Ecto neural progenitor cell (in vitro differentiated cells): Measurements from ENCODE around the gene CBFB.
A peak's percentile ranks its signal among the peaks of the same experiment; 100 is the strongest.

Source experiments
- DNase-seq: peaks from one replicate; pipeline ENCODE4 v3.0.0-alpha.2; 2018; ENCODE audit warnings: low spot score

CBFB gene

DNA sequence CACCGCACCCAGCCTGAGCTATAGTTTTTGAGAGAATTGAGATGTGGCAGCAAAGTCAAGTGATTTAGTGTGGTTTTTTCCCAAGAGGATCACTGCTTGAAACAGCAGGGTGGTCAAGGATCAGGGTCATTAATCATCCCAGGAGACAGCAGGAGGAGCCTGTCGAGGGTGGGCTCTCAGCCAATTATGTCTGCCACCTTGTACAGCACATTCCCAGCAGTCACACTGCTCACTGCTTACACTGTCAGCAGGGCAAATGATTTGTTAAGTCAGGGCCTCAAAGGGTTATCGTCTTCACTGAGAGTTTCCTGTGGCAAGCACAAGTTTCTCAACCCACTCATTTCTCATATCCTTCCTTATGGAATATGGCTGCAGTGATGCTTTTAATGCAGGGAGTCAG lies 108.7 kb downstream of the CBFB start:
- no peak for DNase-seq

DNA sequence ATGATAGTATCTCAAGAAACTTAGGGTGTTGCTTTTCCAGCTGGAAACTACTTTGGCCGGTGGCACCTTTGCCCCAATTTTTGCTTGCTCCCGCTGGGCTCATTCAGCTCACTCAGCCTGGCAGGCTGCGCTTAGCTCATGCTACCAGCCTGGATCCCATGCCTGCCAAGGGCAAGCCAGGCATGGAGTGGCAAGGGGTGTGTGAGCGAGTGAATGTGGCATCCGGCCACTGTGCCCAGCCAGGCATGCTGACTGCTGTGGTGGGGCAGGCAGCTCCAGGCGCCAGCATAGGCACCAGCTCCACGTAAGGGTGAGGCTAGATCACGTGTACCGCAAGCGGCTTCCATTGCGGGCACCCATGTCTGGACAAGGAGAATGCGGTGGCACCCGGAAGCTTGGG lies 112.4 kb downstream of the CBFB start:
- no peak for DNase-seq

DNA sequence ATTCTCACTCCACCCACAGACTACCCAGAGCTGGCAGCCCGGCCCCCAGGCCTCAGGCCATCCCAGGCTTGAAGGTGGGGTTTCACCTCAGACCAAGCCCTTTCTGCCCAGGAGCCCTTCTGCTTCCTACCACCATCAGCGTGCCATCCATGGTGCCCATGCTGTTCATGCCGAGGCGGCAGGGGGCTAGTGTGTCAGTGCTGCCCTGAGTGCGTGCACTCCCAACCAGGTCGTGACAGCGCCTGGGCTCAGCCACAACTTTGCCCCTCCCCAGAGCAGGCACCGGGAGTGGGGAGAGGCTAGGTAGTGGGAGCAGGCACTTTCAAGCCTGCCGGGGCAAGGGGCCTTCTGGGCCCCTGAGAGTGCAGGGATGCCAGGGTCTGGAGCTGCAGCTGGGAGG lies 113.4 kb downstream of the CBFB start:
- no peak for DNase-seq

DNA sequence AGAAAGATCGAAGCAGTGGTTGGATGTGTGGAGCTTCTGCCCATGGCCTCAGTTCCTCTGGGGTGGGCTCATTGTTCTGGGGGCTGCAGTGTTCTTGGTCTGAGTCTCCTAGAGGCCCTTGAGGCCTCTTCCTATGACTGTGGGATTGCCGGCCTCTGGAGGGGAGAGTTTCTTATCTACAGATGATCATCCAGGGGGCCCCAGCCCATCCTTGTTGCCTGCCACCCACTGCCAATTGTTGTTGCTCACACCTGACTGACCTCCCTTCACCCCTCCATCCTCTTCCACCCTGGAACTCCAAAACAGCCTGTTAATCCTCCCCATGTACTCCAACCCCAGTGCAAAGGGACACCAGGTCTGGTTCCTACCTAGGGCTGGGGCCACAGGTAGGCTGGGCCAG lies 116.0 kb downstream of the CBFB start:
- DNase-seq = no peak

DNA sequence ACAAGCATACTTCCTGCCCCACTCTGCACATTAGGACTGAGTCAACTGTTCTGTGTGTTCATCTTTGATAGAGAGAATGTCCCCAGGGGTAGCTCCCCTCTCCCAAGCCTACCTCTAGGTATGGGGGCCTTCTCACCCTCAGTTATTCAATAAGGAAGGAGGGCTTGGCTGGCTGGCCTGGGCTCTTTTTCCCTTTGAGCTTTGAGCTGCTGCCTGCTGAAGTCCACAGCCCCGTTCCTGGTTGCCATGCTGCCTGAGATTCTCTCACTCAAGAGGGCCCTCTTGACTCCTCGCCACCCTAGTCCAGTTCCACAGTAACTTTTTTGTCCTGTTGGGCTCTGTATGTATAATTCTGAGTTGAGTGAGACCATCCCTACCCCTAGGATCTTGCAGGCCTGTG lies 116.8 kb downstream of the CBFB start:
- no peak for DNase-seq

DNA sequence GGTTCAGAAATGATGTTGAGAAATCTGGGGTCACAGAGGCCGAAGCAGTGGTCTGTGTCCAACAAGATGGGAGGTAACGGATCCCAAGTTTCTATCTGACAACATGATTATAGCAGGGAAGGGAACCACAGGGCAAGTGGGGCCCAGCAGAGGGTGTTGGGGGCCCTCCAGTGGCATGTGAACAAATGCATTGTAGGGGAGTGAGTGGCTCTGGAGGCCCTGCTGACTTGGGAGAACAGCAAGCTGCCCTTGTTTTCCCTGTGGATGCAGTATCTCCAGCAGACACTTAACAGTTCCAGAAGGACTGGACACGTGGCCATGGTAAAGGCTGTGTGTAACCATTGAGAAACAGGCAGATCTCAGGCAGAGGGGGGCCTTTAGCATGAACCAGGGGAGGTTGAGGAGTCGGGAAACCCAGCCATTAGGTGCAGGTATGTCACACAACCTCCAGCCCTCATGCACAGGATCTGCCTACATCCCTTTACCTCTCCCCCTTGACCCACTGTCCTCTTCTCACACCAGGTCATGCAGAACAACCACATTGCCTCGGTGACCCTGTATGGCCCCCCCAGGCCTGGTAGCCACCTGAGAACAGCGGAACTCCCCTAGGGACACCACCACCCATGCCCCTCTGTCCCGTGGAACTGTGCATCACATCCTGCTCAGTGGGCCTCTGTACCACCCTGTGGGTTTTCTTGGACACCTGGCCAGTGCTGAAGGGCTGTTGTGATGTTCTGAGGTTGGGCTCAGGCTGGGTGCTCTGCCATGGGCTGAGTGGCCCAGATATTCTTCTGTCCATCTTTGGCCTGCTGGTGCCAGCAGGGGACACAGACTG lies 117.8 kb downstream of the CBFB start:
- no peak for DNase-seq

DNA sequence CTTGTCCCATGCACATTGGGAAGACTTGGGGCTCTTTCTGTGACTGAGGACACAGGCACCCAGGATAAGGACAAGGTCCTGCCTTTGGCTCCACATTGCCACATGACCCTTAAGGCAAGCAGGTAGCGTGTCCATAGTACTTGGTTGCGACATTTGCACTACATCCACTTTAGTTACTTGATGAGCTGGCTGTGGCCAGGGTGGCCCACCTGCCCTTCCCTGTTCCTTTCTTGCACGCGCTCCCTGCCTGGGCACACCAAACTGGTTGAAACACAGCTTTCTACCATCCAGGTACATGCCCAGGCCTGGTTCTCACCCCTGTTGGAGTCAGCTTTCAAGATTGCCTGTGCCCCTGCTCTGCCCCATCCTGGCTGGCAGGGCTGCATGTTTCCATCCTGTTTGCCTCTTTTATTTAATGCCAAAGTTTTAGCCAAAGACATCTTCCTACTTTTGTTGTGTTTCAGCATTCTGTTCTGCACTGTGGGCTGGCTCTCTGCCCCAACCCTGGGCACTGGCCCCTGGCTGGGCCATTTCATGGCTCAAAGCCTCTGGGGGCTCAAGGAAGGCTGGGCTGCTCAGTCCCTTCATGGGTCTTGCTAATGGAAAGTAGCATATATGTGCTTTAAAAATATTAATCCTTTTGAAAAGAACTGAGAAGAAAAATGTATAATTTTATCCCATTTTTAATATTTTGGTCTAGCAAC lies 118.6 kb downstream of the CBFB start:
- no peak for DNase-seq

DNA sequence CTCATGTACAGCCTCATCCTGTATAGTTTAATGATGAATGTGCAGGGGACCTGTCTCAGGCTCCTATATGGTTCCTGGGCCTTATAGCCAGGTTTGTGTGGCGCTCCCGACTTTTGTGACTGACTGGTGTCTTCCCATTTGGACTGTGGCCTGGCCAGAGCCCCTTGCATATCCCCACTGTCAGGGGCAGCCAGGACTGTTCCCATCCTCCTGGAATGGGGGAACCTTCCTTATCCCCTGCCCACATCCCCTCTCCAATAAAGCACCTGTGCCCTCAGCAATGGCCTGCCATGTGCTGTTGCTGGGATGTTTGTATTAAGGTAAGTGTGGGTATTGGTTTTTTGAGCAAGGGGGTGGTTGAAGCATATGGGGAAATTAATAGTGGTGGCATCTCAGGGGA lies 119.3 kb downstream of the CBFB start:
- no peak for DNase-seq

DNA sequence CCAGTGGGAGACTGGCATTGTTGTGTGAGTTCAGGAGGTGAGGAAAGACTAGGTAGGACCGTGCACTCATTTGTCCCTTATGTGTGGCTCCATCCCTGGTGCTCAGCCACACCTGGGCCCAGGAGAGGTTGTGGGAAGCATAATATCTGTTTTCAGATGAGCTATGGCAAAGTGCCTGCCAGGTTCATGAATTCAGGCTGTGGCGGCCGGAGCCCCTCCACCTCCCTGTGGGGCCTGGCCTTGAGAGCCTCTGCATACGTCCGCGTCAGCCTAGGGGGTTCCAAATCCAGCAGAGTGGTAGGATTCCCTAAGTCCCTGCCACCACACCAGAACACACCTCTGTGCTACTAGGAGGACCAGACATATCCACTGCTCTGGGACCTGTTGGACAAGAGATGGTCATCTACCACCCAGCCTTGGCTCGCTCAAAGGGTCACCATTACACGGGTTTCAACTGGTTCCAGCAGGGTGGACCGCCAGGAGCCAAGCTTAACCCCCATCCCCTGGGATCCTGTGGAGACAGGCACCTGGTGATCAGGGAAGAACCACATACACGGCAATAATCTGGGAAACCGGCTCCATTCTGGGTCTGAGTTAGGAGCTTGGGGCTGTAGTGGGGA lies 119.8 kb downstream of the CBFB start:
- DNase-seq = no peak

DNA sequence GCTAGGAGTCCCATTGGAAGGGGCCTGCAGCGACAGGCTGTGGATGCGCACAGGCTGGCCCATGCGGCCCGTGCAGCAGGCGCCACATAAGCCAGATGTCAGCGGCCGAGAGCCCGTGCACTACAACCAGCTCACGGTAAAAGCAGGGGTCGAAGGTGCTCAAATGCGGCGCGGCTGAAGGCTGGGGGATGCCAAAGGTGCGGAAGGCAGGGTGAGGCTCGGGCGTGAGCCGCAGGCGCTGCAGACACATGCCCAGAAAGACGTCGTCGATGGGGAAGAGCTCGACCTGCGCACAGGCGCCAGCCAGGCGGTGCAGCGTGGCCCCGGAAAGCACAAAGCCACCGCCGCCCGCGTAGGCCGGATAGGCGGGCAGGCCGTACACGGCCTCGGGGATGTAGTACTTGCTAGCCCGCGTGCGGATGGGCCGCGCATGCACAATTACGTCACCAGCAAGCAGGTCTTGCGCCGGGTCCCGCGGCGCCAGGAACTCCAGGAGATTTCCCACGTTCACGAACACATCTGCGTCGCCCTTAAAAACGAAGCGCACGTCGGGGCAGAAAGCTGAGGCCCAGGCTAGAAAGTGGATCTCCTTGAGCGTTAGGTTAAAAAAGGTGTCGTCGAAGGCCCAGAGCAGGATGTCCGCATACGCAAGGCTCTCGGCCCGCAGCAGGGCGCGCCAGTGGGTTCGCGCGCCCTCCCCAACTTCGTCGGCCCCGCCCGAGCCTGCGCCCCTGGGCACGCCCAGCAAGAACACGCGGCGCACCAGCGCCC lies 120.5 kb downstream of the CBFB start:
- no peak for DNase-seq

DNA sequence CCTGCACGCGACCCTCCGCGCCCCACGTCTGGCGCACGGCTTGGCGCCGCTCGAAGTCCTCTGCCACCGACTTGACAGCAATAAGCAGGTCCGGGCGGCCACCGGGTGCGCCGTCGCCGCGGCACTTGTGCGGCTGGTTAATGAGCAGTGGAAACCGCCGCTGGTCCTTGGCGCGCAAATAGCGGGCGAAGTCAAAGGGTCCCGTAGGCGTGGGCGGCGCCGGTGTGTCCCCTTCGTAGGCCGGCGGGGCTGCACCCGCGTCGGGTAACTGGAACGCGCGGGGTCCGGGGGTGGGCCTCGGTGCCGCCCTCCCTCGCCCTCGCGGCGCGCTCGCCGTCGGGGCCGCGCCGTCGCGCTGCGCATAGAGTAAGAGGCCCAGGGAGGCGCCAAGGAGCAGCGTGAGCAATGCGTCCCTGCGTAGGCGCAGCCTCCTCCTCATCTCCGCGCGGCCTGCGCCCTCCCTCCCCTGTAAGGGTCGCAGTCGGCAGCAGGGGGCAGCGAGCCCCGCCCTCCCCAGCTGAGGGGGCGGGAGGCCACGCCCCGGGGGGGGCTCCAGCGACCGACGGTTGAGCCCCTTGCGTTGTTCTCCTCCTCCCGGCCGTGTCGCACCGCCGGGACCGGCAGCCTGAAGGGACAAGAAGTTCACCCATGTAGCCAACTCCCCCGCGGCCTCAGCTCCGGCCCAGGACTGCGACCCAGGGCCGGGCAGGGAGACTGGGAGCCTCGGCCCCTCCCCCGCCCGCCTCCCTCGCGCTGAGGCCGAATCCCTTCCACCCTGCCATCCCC lies 121.3 kb downstream of the CBFB start:
- DNase-seq = peak; percentile 84
